HepG2 (cell line): ENCODE results near the gene PLEKHA6. TPM values are rescaled to one million over a fixed set of nuclear protein-coding genes. Genes with fewer than 3 reads are reported as not detected.

Source experiments
- ATAC-seq: fragments of 200-7000 bp; cut with Tn5 transposase; 3 replicates; pipeline ENCODE4 v1.9.1; 2020; ENCODE audit warnings: mild to moderate bottlenecking, moderate library complexity
- BruUV-seq: library from RNA; stranded (reverse); fragments of 400-500 nt; replicated peaks from 2 replicates; lab custom pipeline; 2021; lab: Mats Ljungman, UMichigan
- CTCF ChIA-PET: fragments of 300-600 bp; formaldehyde crosslinking; extraction: SDS; loops from one replicate; lab custom pipeline; 2021; ENCODE audit warnings: low total read pairs, inconsistent platforms, low intra/inter-chr PET ratio; lab: Yijun Ruan, JAX
- POLR2A ChIA-PET: fragments of 350-600 bp; sonication (Branson Sonifier 250); formaldehyde crosslinking; loops from one replicate; lab custom pipeline; 2020; ENCODE audit warnings: antibody characterized with exemption, inconsistent platforms; lab: Yijun Ruan, JAX
- DNase-seq: peaks from one replicate; pipeline ENCODE4 v3.0.0-alpha.2; 2015; ENCODE audit warnings: low spot score
- FAIRE-seq: peaks from 3 replicates; lab custom pipeline; 2011; peaks lifted over from hg19 to GRCh38; lab: Jason Lieb, UNC
- H2AFZ ChIP-seq: one replicate; pipeline ENCODE4 v1.6.1; 2011; ENCODE audit warnings: low read length, inconsistent platforms
- H3K27ac ChIP-seq: fragments of 300-600 bp; 3 replicates; pipeline ENCODE4 v1.8.0; 2011; ENCODE audit warnings: mixed run types, mild to moderate bottlenecking, mixed read lengths, low read length, inconsistent platforms; ENCODE audit not compliant: insufficient read depth; ENCODE audit errors: extremely low read length
- H3K27me3 ChIP-seq, 2 experiments: fragments of 200-600 bp in 1 of 2; 2 replicates in 1 of 2; 3 replicates in 1 of 2; pipeline versions ENCODE4 v1.6.0 to v1.8.0; 2011; ENCODE audit warnings: low read length in 2 of 2, mild to moderate bottlenecking in 2 of 2, moderate library complexity in 2 of 2, inconsistent platforms in 1 of 2; ENCODE audit not compliant: insufficient read depth in 2 of 2, control insufficient read depth in 1 of 2
- H3K36me3 ChIP-seq, 2 experiments: fragments of 200-600 bp in 1 of 2; replicated peaks in 1 of 2; 2 replicates in 1 of 2; 3 replicates in 1 of 2; pipeline versions ENCODE4 v1.5.1 to v1.8.0; 2011; ENCODE audit warnings: low read length in 2 of 2, inconsistent platforms in 1 of 2; ENCODE audit not compliant: insufficient read depth in 2 of 2, control insufficient read depth in 1 of 2
- H3K4me1 ChIP-seq: 2 replicates; pipeline ENCODE4 v1.5.1; 2012; ENCODE audit warnings: low read length, inconsistent platforms; ENCODE audit not compliant: insufficient read depth
- H3K4me2 ChIP-seq: 2 replicates; pipeline ENCODE4 v1.6.0; 2011; ENCODE audit warnings: low read depth, low read length, inconsistent platforms
- H3K4me3 ChIP-seq, 3 experiments: fragments of 200-600 bp in 1 of 3; sonication (generic), shearing (Covaris generic) in 1 of 3; replicated peaks in 1 of 3; 2 replicates each; pipeline ENCODE4 v1.5.1; 2011 to 2016; ENCODE audit warnings: low read length in 3 of 3, inconsistent platforms in 2 of 3, low read depth in 2 of 3, mild to moderate bottlenecking in 2 of 3, control low read depth in 1 of 3, mixed read lengths in 1 of 3; ENCODE audit not compliant: insufficient read depth in 1 of 3
- H3K79me2 ChIP-seq: one replicate; pipeline ENCODE4 v1.6.1; 2011; ENCODE audit warnings: low read length, inconsistent platforms; ENCODE audit not compliant: insufficient read depth
- H3K9ac ChIP-seq: 2 replicates; pipeline ENCODE4 v1.6.0; 2011; ENCODE audit warnings: mild to moderate bottlenecking, low read depth, low read length, inconsistent platforms; ENCODE audit not compliant: insufficient read depth
- H3K9me3 ChIP-seq: 2 replicates; pipeline ENCODE4 v1.5.1; 2012; ENCODE audit warnings: mild to moderate bottlenecking, low read length
- H4K20me1 ChIP-seq: 2 replicates; pipeline ENCODE4 v1.6.0; 2011; ENCODE audit warnings: inconsistent platforms, mild to moderate bottlenecking, low read length, moderate library complexity; ENCODE audit not compliant: insufficient read depth
- CHD2 ChIP-seq: IDR thresholded peaks from 2 replicates; pipeline ENCODE4 v1.6.1; 2011; ENCODE audit warnings: low read depth, low read length, improper control_type of control experiment
- FOXO1 ChIP-seq: sonication (generic); formaldehyde crosslinking; IDR thresholded peaks from 2 replicates; pipeline ENCODE4 v1.4.0; 2020; ENCODE audit warnings: missing genetic modification reagents
- HNRNPUL1 ChIP-seq: fragments of 200-400 bp; formaldehyde crosslinking; IDR thresholded peaks from 2 replicates; pipeline ENCODE4 v1.6.1; 2017; ENCODE audit warnings: low read depth, mild to moderate bottlenecking, low read length, moderate library complexity
- PHB2 ChIP-seq: fragments of 450-650 bp; IDR thresholded peaks from 2 replicates; pipeline ENCODE4 v1.6.1; 2018; ENCODE audit not compliant: partially characterized antibody
- PLRG1 ChIP-seq: fragments of 450-650 bp; conservative IDR thresholded peaks from 2 replicates; pipeline ENCODE4 v1.6.1; 2016
- RARA ChIP-seq: IDR thresholded peaks from 2 replicates; pipeline ENCODE4 v1.6.1; 2016; ENCODE audit warnings: missing genetic modification reagents, missing compliant biosample characterization
- SSRP1 ChIP-seq: IDR thresholded peaks from 2 replicates; pipeline ENCODE4 v1.6.1; 2016; ENCODE audit warnings: control low read depth
- TEF ChIP-seq: sonication (generic); formaldehyde crosslinking; IDR thresholded peaks from 2 replicates; pipeline ENCODE4 v1.5.0; 2020; ENCODE audit warnings: missing genetic modification reagents
- THAP8 ChIP-seq: sonication (generic); formaldehyde crosslinking; IDR thresholded peaks from 2 replicates; pipeline ENCODE4 v1.5.1; 2020; ENCODE audit warnings: missing genetic modification reagents, mild to moderate bottlenecking, borderline replicate concordance
- ZIK1 ChIP-seq: sonication (generic); formaldehyde crosslinking; IDR thresholded peaks from 2 replicates; pipeline ENCODE4 v1.5.0; 2020; ENCODE audit warnings: mild to moderate bottlenecking, low read depth, missing genetic modification reagents, borderline replicate concordance
- ZNF331 ChIP-seq: sonication (generic); formaldehyde crosslinking; IDR thresholded peaks from 2 replicates; pipeline ENCODE4 v1.4.0; 2020; ENCODE audit warnings: missing genetic modification reagents
- ZNF337 ChIP-seq: sonication (generic); formaldehyde crosslinking; IDR thresholded peaks from 2 replicates; pipeline ENCODE4 v1.5.1; 2020; ENCODE audit warnings: missing genetic modification reagents, low read depth, mild to moderate bottlenecking, borderline replicate concordance
- ZNF598 ChIP-seq: sonication (generic); formaldehyde crosslinking; IDR thresholded peaks from 2 replicates; pipeline ENCODE4 v1.5.1; 2020; ENCODE audit warnings: mild to moderate bottlenecking, missing genetic modification reagents, borderline replicate concordance
- ZNF644 ChIP-seq: IDR thresholded peaks from 2 replicates; pipeline ENCODE4 v1.6.1; 2016; ENCODE audit warnings: low read depth
- ZNF687 ChIP-seq: sonication (generic); formaldehyde crosslinking; IDR thresholded peaks from 2 replicates; pipeline ENCODE4 v1.5.1; 2020; ENCODE audit warnings: mild to moderate bottlenecking, missing genetic modification reagents, moderate library complexity
- ZNF703 ChIP-seq: sonication (generic); formaldehyde crosslinking; IDR thresholded peaks from 2 replicates; pipeline ENCODE4 v1.5.1; 2020; ENCODE audit warnings: missing genetic modification reagents, mild to moderate bottlenecking, moderate library complexity, borderline replicate concordance
- WGBS: methylation state at CpG from one replicate; pipeline ENCODE4 v1.1.6; 2017; ENCODE audit warnings: low lambda C conversion rate; 5-methylcytosine and 5-hydroxymethylcytosine counted together
- in situ Hi-C: cut with HindIII; loops from 2 replicates; pipeline ENCODE4 v1.10.0; 2017; ENCODE audit warnings: low pct_unique_long_range_greater_than_20kb; ENCODE audit not compliant: extremely low pct_ligation_motif_present
- intact Hi-C: fragments of 100-400 bp; cut with micrococcal nuclease; formaldehyde crosslinking; loops from one replicate; pipeline ENCODE4 v1.10.0; 2022; ENCODE audit not compliant: unreplicated experiment
- polyA plus RNA-seq, 8 experiments: library from polyadenylated mRNA; depleted of rRNA in 3 of 8; stranded (reverse) in 7 of 8; unstranded in 1 of 8; fragments of >200 nt; fragmentation: Illumina TruSeq in 4 of 8; extraction: Trizol in 4 of 8; gene quantifications; 2 replicates each; pipeline versions ENCODE4 v1.2.1 to v1.2.3, GENCODE V29; 2011 to 2016; ENCODE audit warnings: low read depth in 4 of 8, missing spikeins in 1 of 8, mixed read lengths in 1 of 8; ENCODE audit not compliant: insufficient read depth in 1 of 8
- total RNA-seq, 5 experiments: library from RNA; depleted of rRNA; stranded (reverse); fragments of >200 nt; fragmentation: Illumina TruSeq; extraction: Trizol; gene quantifications; 2 replicates each; pipeline ENCODE4 v1.2.3, GENCODE V29; 2016; ENCODE audit warnings: low read depth in 1 of 5

Gene PLEKHA6
- total and polyA plus RNA-seq, 2 of the 13 experiments (the other 11 are each of a cell fraction or from before 2014, with no cell fraction given), result 5.3 to 11.4 TPM

GRCh38 chr1:204308023-204308628, 51.6 kb downstream of the PLEKHA6 start:
- BruUV-seq, result no TSS peak
- in situ Hi-C loops (no loop called here), intact Hi-C loops (no loop called here)
- H2AFZ ChIP-seq, result no peak overlapping the region
- ATAC-seq (no peak), FAIRE-seq (no peak), DNase-seq (no peak)
- H3K4me1 ChIP-seq, result no peaks in the 10 kb centered on the region
- H3K79me2 ChIP-seq, result no peaks in the 10 kb centered on the region
- H3K4me2 ChIP-seq, result no peak overlapping the region
- no peaks in the 10 kb centered on the region for H3K9me3 ChIP-seq
- H3K9ac ChIP-seq, result no peak overlapping the region
- no peak overlapping the region for H3K4me3 ChIP-seq
- no peak overlapping the region for H3K27ac ChIP-seq
- WGBS, result 96% methylated on average over 4 of the region's 4 CpGs
- ChIA-PET POLR2A (no interaction called here), CTCF (no interaction called here)
- no peaks in the 10 kb centered on the region for H4K20me1 ChIP-seq
- no peaks in the 10 kb centered on the region for H3K36me3 ChIP-seq
- no peaks in the 10 kb centered on the region for H3K27me3 ChIP-seq
- TF ChIP-seq FOXO1 (CRISPR knock-in tag) (no peak), ZNF598 (CRISPR knock-in tag) (no peak), ZNF331 (no peak), ZNF687 (CRISPR knock-in tag) (no peak), CHD2 (no peak), ZIK1 (no peak), PLRG1 (no peak), ZNF337 (no peak), ZNF644 (CRISPR knock-in tag) (no peak), ZNF703 (CRISPR knock-in tag) (no peak), PHB2 (no peak), HNRNPUL1 (no peak), SSRP1 (no peak), RARA (CRISPR knock-in tag) (no peak), THAP8 (no peak), TEF (CRISPR knock-in tag) (no peak)
